Measurements from ENCODE around the gene CDKAL1.

Gene CDKAL1

GRCh38 chr6:20996099-20996498, 461.8 kb downstream of the CDKAL1 start:
- DNase-seq, result no peak

GRCh38 chr6:20997143-20997769, 463.0 kb downstream of the CDKAL1 start:
- no peak for DNase-seq

GRCh38 chr6:20997770-20998147, 463.5 kb downstream of the CDKAL1 start:
- no peak for DNase-seq

GRCh38 chr6:20998748-20999448, 464.6 kb downstream of the CDKAL1 start:
- no peak for DNase-seq

- DNase-seq, result no peak
These were observed 466.1 kb downstream of the CDKAL1 start for GRCh38 chr6:21000331-21000801.

GRCh38 chr6:21001736-21002135, 467.5 kb downstream of the CDKAL1 start:
- no peak for DNase-seq

- DNase-seq, result no peak
These were observed 469.7 kb downstream of the CDKAL1 start for GRCh38 chr6:21003780-21004541.

GRCh38 chr6:21005816-21006570, 471.7 kb downstream of the CDKAL1 start:
- no peak for DNase-seq

- no peak for DNase-seq
These were observed 485.4 kb downstream of the CDKAL1 start for GRCh38 chr6:21019614-21020013.

GRCh38 chr6:21022343-21023107, 488.3 kb downstream of the CDKAL1 start:
- DNase-seq, result no peak

GRCh38 chr6:21023210-21023609, 489.0 kb downstream of the CDKAL1 start:
- DNase-seq, result no peak

- no peak for DNase-seq
These were observed 490.4 kb downstream of the CDKAL1 start for GRCh38 chr6:21024616-21025015.

- DNase-seq, result no peak
These were observed 492.5 kb downstream of the CDKAL1 start for GRCh38 chr6:21026576-21027273.

GRCh38 chr6:21027507-21027906, 493.2 kb downstream of the CDKAL1 start:
- no peak for DNase-seq

GRCh38 chr6:21031182-21031581, 496.9 kb downstream of the CDKAL1 start:
- DNase-seq, result no peak

- no peak for DNase-seq
These were observed 498.8 kb downstream of the CDKAL1 start for GRCh38 chr6:21033084-21033483.

GRCh38 chr6:21033575-21034026, 499.3 kb downstream of the CDKAL1 start:
- no peak for DNase-seq

- no peak for DNase-seq
These were observed 500.1 kb downstream of the CDKAL1 start for GRCh38 chr6:21034345-21034744.

GRCh38 chr6:21037453-21037852, 503.2 kb downstream of the CDKAL1 start:
- no peak for DNase-seq

- no peak for DNase-seq
These were observed 505.7 kb downstream of the CDKAL1 start for GRCh38 chr6:21039926-21040325.

- DNase-seq, result no peak
These were observed 511.0 kb downstream of the CDKAL1 start for GRCh38 chr6:21045135-21045700.
